ENCODE data around the gene ENPP5. TPM values are rescaled to one million over a fixed set of nuclear protein-coding genes. Genes with fewer than 3 reads are reported as not detected.

ENPP5 gene
- total RNA-seq, 1 donor from 2014 or later: 13.6 TPM

- Mint-ChIP-seq H3K27me3 (peaks cover 8% of the 10 kb centered on the region), H3K36me3 (ENCODE audit: insufficient read depth) (no peaks in the 10 kb centered on the region), H3K9me3 (ENCODE audit: low read depth) (no peaks in the 10 kb centered on the region), H3K4me3 (ENCODE audit: low read depth) (no peak overlapping the region), H3K4me1 (ENCODE audit: low read depth) (peaks cover 4% of the 10 kb centered on the region), H3K27ac (no peak overlapping the region)
- no peak for TF ChIP-seq CTCF (IDR thresholded peaks at IDR 0.05; ENCODE audit: unreplicated experiment)
- no peak for DNase-seq (ENCODE audit: low spot score, unreplicated experiment)
Observed at GRCh38 chr6:46175976-46176375, 5.2 kb upstream of the ENPP5 start.

- DNase-seq (ENCODE audit: low spot score, unreplicated experiment): no peak
- no peak for TF ChIP-seq CTCF (IDR thresholded peaks at IDR 0.05; ENCODE audit: unreplicated experiment)
- no peak overlapping the region for H3K27ac Mint-ChIP-seq
- H3K27me3 Mint-ChIP-seq: peaks cover 8% of the 10 kb centered on the region
- no peak overlapping the region for H3K4me3 Mint-ChIP-seq (ENCODE audit: low read depth)
- peaks cover 4% of the 10 kb centered on the region for H3K4me1 Mint-ChIP-seq (ENCODE audit: low read depth)
- no peaks in the 10 kb centered on the region for H3K36me3 Mint-ChIP-seq (ENCODE audit: insufficient read depth)
- H3K9me3 Mint-ChIP-seq (ENCODE audit: low read depth): no peaks in the 10 kb centered on the region
Observed at GRCh38 chr6:46175446-46175845, 4.7 kb upstream of the ENPP5 start.

- no peak for TF ChIP-seq CTCF (IDR thresholded peaks at IDR 0.05; ENCODE audit: unreplicated experiment)
- Mint-ChIP-seq H3K9me3 (ENCODE audit: low read depth) (no peaks in the 10 kb centered on the region), H3K36me3 (ENCODE audit: insufficient read depth) (no peaks in the 10 kb centered on the region), H3K4me1 (ENCODE audit: low read depth) (peaks cover 7% of the 10 kb centered on the region), H3K4me3 (ENCODE audit: low read depth) (no peak overlapping the region), H3K27me3 (peaks cover 8% of the 10 kb centered on the region), H3K27ac (no peak overlapping the region)
- no peak for DNase-seq (ENCODE audit: low spot score, unreplicated experiment)
Observed at GRCh38 chr6:46174904-46175303, 4.1 kb upstream of the ENPP5 start.

GRCh38 chr6:46172176-46172575, 1.4 kb upstream of the ENPP5 start:
- no peaks in the 10 kb centered on the region for H3K9me3 Mint-ChIP-seq (ENCODE audit: low read depth)
- no peak overlapping the region for H3K4me3 Mint-ChIP-seq (ENCODE audit: low read depth)
- no peak for TF ChIP-seq CTCF (IDR thresholded peaks at IDR 0.05; ENCODE audit: unreplicated experiment)
- no peak overlapping the region for H3K27ac Mint-ChIP-seq
- H3K27me3 Mint-ChIP-seq: no peaks in the 10 kb centered on the region
- H3K36me3 Mint-ChIP-seq (ENCODE audit: insufficient read depth): peaks cover 5% of the 10 kb centered on the region
- peaks cover 11% of the 10 kb centered on the region for H3K4me1 Mint-ChIP-seq (ENCODE audit: low read depth)
- no peak for DNase-seq (ENCODE audit: low spot score, unreplicated experiment)

GRCh38 chr6:46160102-46160501, 10.7 kb downstream of the ENPP5 start:
- Mint-ChIP-seq H3K27me3 (no peaks in the 10 kb centered on the region), H3K9me3 (ENCODE audit: low read depth) (peaks cover 4% of the 10 kb centered on the region), H3K36me3 (ENCODE audit: insufficient read depth) (peaks cover 29% of the 10 kb centered on the region), H3K27ac (no peak overlapping the region), H3K4me3 (ENCODE audit: low read depth) (no peak overlapping the region), H3K4me1 (ENCODE audit: low read depth) (no peaks in the 10 kb centered on the region)
- no peak for TF ChIP-seq CTCF (IDR thresholded peaks at IDR 0.05; ENCODE audit: unreplicated experiment)
- no peak for DNase-seq (ENCODE audit: low spot score, unreplicated experiment)

Measured in progenitor cell of endocrine pancreas (in vitro differentiated cells).